Measurements from ENCODE around the gene ARL4D.
A peak's percentile ranks its signal among the peaks of the same experiment; 100 is the strongest.
"Not testable (repeated sequence)": the region's sequence is repeated elsewhere in the genome, so short reads cannot be mapped to it uniquely, and the experiment has no call there.

The ARL4D gene

DNA sequence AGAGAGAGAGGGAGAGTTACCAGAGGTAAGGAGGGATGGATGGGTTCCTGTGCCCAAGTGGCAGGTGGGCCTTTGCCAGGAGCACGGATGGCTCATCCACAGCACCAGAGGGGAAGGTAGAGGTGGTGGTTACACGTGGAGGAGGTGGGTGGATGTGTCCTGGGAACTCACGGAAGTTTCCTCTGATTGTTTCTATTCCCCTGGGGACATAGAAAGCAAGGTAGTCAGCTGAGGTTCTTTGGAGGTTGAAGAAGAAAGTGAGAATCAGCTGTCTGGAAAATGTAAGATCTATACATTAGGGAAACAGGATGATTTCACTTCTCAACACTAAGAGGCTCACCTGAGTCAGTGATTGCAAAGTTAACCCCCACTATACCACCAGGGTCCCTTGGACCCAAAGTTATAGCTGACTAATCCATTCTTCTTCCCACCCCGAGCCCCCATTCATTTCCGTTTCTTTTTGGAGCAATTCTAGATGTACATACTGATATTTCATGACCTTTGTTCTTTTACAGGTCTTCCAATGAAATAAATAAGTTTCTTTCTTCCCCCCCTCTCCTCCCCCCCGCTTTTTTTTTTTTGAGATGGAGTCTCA, 27.5 kb upstream of the ARL4D start:
- no peak for DNase-seq

DNA sequence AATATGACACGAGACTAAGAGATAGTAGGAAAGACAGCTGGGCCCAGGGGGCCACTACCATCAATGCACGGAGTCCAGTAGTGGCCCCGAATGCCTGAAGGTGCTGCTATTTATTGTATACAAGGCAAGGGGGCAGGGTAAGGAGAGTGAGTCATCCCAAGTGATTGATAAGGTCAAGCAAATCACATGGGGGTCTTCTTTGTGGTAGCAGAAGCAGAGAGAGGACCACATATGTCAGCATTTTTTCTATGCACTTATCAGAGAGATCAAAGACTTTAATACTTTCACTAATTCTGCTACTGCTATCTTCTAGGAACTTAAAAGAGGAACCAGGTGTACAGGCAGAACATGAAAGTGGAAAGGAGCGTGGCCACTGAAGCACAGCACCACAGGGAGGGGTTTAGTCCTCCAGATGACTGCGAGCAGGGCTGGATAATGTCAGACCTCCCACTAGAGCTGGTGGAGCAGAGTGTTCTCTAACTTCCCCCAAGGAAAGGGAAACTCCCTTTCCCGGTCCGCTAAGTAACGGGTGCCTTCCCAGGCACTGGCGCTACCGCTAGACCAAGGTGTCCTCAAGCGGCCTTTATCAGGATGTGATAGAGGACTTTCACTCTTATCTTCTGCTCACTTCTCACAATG, 26.4 kb upstream of the ARL4D start:
- DNase-seq, result peak; percentile 69

DNA sequence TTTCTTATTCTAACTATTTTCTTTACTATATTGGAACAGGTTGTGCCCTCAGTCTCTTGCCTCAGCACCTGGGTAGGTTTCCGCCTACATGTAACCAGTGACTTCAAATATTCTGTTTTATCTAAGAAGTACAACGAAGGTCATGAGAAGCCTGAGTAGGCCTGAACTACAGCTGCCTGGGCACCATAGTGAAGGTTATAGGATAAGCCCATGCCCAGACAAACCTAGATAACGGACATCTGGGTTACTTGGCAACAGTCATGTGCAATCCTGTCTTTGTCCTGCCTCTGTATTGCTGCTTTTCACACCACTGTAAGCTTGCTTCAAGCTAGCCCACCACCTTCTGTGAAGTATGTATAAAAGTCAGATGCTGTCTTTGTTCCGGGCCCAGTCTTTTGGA, 25.4 kb upstream of the ARL4D start:
- DNase-seq, result no peak

DNA sequence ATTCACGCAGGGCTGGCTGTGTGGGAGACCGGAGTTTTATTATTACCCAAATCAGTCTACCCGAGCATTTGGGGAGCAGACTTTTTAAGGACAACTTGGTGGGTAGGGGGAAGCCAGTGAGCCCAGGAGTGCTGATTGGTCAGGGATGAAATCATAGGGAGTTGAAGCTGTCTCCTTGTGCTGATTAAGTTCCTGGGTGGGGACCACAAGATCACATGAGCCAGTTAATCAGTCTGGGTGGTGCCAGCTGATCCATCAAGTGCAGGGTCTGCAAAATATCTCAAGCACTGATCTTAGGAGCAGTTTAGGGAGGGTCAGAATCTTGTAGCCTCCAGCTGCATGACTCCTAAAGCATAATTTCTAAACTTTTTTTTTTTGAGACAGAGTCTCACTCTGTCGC, 22.9 kb upstream of the ARL4D start:
- not testable (repeated sequence) for DNase-seq

DNA sequence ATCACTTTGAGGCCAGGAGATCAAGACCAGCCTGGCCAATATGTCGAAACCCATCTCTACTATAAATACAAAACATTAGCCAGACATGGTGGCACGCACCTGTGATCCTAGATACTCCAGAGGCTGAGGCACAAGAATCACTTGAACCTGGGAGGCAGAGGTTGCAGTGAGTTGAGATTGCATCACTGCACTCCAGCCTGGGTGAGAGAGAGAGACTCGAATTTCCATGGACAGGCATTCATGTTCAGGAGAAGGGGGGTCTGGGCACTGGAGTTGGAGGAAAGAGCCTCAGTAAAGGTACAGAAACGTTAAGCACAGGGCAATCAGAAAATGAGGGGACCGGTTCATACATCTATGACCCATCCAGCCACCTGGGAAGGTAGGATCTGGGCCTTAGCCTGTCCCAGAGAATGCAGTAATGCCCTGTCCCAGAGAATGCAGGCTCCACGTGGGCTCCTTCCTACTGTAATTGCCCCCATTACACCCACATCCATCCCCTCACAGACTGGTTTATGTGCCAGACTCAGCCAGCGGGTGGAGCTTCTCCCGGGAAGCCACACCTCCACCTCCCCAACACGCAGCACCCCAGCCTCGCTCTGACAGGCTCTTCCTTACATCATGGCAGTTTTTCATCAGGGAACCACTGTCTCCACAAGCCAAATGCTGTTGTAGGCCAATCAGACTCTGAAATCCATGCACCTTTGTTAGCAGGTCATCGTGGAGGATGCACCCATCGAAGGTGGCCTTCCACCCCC, 21.6 kb upstream of the ARL4D start:
- DNase-seq, result no peak

DNA sequence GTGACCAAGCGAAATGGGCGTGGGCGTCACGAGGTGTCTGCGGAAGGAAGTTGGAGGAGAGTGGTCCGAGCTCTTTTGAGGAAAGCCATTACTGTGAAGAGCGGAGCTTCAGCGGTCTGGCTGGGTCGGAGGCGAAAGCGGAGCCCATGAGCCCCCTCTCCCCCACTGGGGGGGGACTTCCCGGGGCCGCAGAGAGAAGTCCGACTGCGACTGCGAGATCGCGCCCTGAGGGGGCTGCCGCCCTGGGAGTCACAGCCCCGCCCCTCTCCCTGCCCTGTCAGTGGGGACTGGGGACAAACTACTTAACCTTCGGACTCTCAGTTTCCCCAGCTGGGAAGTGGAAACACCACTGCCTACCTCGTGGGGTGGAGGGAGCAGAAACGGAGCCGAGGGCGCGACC, 20.0 kb upstream of the ARL4D start:
- no peak for DNase-seq

DNA sequence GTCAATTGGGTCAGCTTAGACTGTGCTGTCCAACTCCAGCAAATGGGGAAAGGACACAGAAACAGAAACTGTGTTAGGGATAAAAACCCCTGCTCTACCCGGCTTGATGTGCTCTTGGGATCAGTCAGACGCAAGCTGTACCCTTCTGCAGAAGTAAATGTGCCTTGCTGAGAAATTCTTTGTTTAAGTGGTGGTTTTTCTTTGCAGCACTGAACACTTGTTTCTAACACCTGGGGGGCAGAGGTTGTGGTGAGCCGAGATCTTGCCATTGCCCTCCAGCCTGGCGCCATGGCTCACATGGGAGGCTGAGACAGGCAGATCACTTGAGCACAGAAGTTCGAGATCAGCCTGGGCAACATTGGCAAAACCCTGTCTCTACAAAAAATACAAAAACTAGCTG, 18.5 kb upstream of the ARL4D start:
- DNase-seq, result no peak

DNA sequence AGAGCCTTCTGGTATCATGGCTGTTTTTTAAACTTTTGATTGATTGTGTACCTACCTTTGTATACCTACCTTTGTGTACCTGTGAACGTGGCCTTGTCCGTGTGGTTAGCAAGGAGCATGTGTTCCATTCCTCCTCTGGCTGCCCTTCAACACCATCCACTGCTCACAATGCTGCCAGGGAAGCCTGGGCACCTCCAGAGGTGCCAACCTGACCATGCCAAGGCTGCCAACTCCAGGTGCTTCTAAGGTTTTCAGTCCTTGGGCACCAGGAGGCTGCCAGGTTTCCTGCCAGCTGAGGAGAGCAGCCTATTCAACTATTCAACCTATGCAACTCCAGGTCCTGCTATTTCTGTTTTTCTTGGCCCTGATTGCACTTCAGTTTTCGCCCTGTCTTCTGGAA, 17.6 kb upstream of the ARL4D start:
- no peak for DNase-seq

DNA sequence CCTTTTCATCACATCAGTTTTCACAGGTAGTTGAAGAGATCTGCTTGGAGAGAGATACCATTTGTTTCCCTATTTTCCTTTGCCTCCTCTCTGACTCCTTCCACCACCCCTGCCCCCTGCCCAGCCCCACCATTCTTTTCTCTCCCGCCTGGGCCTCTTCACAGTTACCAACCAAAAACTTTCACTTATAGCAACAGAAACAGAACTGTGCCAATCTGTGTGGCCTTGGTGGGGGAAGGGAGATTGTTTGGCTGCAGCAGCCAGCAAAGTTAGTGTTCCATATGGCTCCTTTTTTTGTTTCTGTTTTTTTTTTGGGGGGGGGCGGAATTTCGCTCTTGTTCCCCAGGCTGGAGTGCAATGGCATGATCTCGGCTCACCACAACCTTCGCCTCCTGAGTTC, 17.2 kb upstream of the ARL4D start:
- DNase-seq, result no peak

DNA sequence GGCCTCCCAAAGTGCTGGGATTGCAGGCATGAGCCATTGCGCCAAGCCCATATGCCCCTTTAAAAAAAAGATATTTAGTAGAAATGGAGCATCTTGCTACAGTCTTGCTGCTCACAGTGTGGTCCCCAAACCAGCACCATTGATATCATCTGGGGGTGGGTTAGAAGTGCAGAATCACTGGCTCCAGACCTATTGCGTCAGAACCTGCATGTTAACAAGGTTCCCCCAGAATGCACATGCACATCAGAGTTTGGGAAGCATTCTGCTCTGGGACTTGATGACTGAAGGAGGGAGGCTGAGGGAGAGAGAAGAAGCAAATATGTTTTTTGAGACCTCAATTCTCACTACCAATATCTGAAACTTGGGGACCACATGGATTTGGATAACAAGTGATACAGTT, 16.0 kb upstream of the ARL4D start:
- DNase-seq, result no peak

DNA sequence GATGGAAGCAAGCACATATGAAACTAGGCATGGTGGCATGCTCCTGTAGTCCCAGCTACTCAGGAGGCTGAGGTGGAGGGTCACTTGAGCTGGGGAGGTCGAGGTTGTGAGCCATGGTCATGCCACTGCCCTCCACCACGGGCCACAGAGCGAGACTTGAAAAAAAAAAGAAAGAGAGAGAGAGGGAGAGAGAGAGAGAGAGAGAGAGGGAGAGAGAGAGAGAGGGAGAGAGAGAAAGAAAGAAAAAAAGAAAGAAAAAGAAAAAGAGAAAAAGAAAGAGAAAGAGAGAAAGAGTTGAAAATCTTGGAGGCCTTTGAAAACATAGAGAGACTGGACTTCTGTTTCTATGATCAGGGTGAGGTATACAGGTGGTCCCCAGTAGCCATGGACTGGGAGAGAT, 15.4 kb upstream of the ARL4D start:
- DNase-seq, result no peak

DNA sequence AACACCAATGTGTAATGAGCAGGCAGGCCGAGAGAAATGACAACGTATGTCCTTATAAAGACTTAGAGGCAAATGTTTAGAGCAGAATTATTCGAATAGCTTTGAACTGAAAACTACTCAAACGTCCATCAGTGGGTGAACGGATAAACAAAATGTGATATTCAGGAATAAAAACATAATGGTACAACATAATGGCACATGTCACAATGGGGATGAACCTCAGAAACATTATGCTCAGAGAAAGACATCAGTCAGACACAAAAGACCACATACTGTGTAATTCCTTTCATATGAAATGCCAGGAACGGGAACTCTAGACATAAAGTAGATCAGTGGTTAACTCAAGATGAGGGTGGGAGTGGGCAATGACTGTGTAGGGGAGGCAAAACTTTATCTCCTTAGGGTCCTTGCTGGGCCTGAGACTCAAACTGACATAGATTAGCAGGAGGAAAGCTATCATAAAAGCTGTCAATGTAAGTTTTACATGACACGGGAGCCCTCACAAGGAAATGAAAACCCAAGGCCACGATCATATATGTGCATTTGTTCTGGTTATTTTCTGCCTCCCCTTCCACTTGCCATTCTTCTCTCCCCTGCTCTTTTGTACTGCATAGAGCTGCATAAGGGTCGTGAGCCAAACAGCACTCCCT, 14.8 kb upstream of the ARL4D start:
- DNase-seq, result no peak

DNA sequence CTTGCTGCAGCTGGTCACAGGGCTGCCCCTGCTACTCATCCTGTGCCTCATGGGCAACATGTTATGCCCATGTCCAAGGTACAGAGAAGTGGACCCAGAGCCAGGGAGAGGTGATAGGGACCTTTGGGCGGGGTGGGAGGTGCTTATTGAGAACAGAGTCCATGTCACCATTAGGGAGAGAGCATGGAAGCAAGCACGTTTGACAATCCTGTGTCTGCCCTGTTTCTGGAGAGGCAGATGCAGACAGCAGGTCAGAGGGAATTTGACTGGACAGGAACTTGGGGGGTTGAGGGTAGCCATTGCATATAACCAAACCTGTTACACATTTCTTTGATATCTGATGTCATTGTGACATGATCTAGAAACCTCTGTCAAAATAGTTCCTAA, 14.3 kb upstream of the ARL4D start:
- no peak for DNase-seq

DNA sequence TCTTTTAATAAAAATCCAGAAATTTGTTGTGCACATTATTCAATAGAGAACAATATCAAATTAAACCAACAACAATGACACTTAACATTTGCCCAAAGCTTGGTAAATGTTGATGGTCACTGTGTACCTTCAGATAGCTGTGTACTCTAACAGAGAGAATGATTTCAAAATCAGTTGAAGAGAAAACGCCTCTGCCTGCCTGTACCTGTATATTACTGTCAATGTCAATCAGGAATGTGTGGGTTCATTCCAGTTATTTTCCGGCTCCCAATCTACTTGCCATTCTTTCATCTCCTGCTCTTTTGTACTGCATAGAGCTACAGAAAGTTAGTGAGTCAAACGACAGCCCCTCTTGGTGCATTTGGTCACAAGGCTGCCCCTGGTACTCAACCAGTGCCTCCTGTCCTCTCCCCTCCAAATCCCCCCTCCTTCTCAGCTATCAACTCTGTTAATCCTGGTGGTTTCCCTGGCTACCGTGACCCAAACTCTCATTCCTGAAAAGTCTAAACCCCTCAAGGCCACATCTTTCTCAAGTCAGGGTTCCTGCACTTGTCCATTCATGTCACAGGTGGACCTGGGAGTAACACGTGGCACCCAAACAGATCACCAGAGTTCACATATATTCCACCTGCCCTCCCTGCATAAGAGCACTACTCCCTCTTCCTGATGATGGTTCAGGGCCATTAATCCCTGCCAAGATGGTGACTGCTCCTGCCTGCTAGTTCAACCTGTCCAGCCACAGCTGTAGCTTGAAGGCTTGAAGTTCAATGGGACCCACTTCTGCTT, 13.6 kb upstream of the ARL4D start:
- DNase-seq, result no peak

DNA sequence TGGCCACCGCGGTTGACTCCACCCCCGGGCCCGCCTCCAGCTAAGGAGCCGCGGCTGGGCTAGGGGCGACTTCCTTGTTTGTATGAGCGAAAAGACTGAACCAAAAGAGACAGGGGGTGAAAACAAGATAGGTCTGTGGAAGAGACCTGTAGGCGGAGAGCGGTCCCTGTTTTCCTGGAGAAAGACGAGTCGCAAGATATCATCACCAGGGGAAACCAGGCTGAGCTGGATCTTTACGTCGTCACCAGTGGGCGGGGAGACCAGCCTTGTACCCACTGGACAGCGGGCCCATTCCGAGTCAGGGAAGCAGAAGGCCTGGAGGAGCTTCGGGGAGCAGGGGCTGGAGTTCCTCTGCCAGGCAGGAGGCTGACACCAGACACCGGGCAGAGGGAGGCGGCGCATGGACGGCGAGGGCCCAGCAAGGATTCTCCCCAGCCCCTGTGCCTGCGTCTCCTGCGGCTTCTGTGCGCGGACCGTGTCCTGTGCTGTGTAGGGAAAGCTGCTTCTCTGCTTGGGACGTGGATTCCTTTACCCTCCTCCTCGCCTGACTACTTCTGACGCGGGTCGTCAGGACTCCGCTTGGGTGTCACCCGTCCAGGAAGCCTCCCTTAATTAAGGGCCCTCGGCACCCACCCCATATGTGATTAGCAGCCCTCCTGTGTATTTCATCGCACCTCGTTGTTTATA, 10.3 kb upstream of the ARL4D start:
- peak; percentile 93 for DNase-seq

DNA sequence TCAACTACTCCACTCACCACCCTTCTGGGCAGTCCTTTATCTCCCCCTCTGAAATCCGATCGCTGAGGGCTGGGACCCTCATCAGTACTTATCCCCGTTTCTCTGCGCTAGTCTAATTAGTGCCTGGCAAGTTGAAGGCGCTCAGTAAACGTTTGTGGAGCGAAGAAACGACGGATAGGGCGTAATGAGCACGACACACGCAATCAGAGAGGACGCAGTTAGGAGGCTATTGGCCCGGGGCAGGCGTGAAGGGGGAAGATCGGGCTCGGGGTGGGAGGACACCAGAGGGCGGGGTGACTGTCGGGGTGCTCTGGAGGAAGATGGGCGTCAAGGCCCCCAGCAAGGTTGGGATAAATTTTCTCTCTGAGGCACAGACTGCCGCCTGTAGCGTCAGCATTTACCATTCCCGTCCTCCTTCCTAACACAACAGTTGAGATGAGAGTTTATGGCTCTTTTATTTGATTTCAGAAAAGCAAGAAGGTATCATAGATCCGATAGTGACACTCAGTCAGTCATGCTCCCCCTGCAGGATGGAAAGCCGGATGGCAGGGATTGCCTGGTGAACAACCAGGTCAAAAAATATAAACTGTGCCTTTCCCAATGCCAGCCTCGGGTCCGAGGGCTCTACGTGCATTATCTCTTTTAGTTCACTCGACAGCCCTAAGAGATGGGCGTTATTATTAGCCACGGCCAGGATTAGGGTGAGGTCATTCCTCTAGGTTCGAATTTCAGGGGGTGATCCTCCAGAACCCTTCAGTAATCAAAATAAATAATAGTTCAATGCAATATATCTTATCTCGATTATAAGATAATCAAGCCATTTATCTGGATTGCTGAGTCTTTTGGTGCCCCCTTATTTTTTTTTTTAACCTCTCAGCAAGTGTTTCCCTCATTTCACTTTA, 9.5 kb upstream of the ARL4D start:
- DNase-seq, result peak; percentile 87

DNA sequence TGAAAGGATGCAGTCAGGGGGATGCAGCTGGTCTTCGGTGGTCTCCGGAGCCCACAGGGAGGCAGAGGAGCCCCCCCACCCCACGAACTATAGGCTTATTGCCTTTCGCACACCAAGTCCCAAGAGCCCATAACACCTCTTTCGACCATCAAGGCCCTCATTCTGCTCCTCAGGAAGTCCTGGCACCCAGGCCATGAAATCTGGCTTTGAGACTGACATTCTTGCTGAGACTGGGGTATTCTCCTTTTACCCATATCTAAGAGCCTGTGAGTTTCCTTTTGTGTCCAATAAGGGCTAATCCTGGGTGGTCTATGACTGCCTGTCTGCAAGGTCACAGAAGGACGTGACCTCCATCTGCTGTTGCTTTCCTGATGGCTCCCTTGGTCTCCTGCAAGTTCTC, 6.4 kb upstream of the ARL4D start:
- no peak for DNase-seq

DNA sequence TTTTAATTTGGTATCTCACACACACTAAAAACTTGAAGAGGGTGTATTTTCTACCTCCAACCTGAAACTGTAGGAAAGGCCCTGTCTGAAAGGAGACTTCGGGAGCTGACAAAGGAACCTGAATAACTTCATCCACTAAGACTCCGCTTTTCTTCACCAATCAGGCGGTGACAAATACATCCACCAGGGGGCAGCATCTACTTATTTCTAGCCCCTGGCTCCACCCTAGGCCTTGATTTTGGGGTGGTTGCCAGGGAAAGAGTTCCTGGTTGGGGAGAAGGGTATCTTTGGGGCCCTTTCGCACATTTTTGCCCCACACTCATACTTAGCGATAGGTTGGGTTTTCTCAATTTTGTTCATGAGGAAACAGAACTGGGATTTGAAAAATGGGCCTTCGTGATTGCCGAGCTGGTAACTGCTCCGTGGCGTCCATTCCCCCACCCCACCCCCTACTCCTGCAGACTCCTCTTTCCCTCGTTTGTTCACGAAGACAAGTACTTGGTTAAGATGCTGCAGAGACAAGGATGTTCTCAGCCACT, 4.8 kb upstream of the ARL4D start:
- peak; percentile 85 for DNase-seq

DNA sequence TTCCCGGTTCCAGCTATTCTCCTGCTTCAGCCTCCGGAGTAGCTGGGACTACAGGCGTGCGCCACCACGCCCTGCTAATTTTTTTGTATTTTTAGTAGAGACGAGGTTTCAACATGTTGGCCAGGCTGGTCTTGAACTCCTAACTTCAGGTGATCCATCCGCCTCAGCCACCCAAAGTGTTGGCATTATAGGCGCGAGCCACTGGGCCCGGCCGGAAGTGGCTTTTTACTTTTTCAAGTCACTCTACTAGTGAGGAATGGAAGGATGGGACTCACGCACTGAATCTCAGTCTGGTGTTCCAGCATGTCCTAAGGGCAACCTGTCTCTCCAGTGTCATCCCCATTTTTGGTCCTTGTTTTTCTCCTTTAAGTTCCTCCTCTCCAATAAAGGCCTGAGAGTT, 4.1 kb upstream of the ARL4D start:
- DNase-seq, result not testable (repeated sequence)

DNA sequence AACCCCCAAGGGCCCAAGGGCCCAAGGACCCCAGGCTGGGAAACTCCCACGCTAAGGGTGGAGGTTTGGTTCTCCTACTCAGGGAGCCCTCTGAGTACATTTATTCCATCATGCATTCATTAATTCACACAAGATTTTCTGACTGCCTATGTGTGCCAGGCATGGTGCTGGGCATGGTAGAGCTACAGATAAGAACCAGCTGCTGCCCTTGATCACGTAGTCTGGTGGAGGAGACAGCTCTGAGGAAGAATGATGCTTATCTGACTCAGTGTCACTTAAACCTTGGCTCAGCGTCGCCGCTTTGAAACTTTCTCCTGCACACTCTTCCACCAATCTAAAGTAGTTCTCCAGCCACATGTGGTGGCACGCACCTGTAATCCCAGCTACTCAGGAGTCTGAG, 3.6 kb upstream of the ARL4D start:
- DNase-seq, result no peak

DNA sequence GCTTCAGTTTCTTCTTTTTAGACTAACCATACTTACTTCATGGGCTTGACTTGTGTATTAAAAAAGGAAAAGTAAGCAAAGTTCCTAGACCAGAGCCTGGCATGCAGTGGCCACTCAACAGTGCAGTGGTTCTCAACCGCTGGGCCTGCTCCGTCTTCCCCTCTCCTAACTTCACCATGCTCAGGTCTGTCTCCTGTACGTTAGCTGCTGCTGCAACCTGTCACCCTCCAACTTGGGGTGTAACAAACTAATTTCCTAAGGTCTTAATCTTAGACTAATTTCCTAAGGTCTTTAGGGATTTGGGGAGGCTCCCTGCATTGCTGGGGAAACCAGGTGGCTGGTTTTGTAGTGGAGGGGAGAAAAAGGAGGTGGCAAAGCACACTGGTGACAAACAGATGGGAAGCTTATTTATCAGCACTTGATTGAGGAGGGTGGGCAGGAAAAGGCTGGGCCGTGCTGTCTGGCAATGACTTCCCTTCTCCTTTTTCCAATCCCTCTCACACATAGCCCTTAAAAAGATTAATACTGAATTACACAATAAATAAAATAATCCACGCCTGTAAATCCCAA, 2.2 kb upstream of the ARL4D start:
- DNase-seq, result no peak

Data from CD4-positive, alpha-beta T cell treated with Interleukin-15 for 1 hour (primary cell).